ENCODE data around the gene BDNF. TPM values are rescaled to one million over a fixed set of nuclear protein-coding genes. Genes with fewer than 3 reads are reported as not detected.

BDNF gene
- total RNA-seq, 4 donors from 2014 or later: 0.17 TPM; not detected in 3

GRCh38 chr11:27660171-27660570 is 40.1 kb downstream of the BDNF start:
- no peak for TF ChIP-seq CTCF (IDR thresholded peaks at IDR 0.05; ENCODE audit: low read depth)

GRCh38 chr11:27658535-27659236 is 41.6 kb downstream of the BDNF start:
- no peak for TF ChIP-seq CTCF (IDR thresholded peaks at IDR 0.05; ENCODE audit: low read depth)

GRCh38 chr11:27656806-27657483 is 43.3 kb downstream of the BDNF start:
- TF ChIP-seq CTCF (IDR thresholded peaks at IDR 0.05; ENCODE audit: low read depth): no peak

GRCh38 chr11:27656320-27656719 is 43.9 kb downstream of the BDNF start:
- TF ChIP-seq CTCF (IDR thresholded peaks at IDR 0.05; ENCODE audit: low read depth): no peak

GRCh38 chr11:27653990-27654758 is 46.1 kb downstream of the BDNF start:
- TF ChIP-seq CTCF (IDR thresholded peaks at IDR 0.05; ENCODE audit: low read depth): no peak

- TF ChIP-seq CTCF (IDR thresholded peaks at IDR 0.05; ENCODE audit: low read depth): no peak
Observed at GRCh38 chr11:27651711-27652110, 48.5 kb downstream of the BDNF start.

- no peak for TF ChIP-seq CTCF (IDR thresholded peaks at IDR 0.05; ENCODE audit: low read depth)
Observed at GRCh38 chr11:27650988-27651387, 49.3 kb downstream of the BDNF start.

Data from subcutaneous adipose tissue (tissue), 4 donors.